NCI-H2107 treated with DMSO at 0.1 percent for 48 hours (cell line): Measurements from ENCODE around the gene TTC28.

Source experiments
- DNase-seq: peaks from one replicate; lab custom pipeline; 2025; ENCODE audit not compliant: unreplicated experiment; lab: John Stamatoyannopoulos, UW

The TTC28 gene

GRCh38 chr22:28413612-28414399 is 265.8 kb downstream of the TTC28 start:
- no peak for DNase-seq

- no peak for DNase-seq
Observed at GRCh38 chr22:28412109-28412508, 267.5 kb downstream of the TTC28 start.

- no peak for DNase-seq
Observed at GRCh38 chr22:28411125-28411524, 268.5 kb downstream of the TTC28 start.

DNA sequence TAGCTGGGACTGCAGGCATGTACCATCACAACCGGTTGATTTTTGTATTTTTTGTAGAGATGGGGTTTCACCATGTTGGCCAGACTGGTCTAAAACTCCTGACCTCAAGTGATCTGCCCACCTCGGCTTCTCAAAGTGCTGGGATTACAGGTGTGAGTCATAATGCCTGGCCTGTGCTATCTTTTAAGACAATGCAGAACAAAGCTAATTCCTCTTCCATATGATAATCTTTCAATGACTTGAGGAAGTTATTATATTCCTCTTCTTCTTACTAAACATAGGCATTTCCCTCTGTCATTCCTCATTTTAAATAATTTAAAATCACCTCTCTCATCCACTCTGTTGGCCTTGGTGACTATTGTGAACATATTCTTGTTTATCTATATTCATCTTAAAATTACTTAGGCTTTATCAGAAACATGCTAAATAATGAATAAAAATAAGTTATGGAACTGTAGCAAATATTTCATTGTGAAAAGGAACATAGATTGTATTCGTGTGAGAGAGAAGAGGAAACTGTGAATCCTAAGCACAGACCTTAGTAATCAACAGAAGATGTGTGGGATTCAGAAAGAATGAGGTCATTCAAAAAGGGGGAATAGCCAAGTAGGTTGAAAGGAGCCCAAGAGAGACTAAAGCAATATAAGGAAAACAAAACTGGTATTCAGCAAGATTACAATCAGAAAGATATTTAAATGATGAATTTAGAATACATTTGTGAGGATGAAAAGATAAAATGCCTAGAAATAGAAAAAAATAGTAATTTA is 269.4 kb downstream of the TTC28 start:
- no peak for DNase-seq

GRCh38 chr22:28408709-28409108 is 270.9 kb downstream of the TTC28 start:
- DNase-seq, result no peak

DNA sequence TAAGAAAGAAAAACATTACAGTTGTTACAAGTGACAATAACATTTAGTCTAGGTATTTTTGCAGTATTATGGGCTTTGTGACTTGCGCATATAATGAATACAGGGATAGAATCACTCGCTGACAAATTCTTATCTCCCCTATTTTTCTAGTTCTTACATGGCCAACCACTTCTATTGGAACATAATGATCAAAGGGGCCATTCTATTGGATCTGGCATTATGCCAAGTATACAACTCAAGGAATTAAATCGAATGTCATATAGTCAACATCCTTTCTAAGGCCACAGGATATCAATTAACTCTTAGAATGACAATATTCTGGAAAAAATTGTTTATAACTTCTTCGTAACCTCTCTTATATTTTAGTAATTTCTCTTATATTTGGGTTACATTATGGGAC is 272.0 kb downstream of the TTC28 start:
- DNase-seq, result no peak

- DNase-seq, result no peak
Observed at GRCh38 chr22:28406246-28406645, 273.4 kb downstream of the TTC28 start.

- no peak for DNase-seq
Observed at GRCh38 chr22:28405588-28405987, 274.1 kb downstream of the TTC28 start.

DNA sequence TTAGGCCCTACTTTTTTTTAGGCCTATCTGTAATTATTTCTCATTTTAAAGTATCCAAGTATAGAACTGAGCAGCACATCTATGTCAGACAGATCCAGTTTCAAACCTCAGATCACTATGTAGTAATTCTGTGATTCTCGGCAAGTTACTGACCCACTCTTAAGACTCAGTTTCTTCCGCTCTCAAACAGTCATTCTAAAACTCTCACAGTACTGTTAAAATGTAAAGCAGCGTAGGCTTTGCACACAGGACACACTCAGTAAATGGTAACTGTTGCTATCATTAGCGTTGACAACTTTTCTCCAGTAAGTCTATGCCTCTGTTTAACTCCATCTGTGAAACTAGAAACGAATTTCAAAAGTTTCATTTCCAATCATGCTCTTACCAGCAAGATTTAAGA is 277.1 kb downstream of the TTC28 start:
- no peak for DNase-seq

- DNase-seq, result peak; percentile 1
Observed at GRCh38 chr22:28402060-28402459, 277.6 kb downstream of the TTC28 start.

GRCh38 chr22:28398981-28399380 is 280.7 kb downstream of the TTC28 start:
- no peak for DNase-seq

DNA sequence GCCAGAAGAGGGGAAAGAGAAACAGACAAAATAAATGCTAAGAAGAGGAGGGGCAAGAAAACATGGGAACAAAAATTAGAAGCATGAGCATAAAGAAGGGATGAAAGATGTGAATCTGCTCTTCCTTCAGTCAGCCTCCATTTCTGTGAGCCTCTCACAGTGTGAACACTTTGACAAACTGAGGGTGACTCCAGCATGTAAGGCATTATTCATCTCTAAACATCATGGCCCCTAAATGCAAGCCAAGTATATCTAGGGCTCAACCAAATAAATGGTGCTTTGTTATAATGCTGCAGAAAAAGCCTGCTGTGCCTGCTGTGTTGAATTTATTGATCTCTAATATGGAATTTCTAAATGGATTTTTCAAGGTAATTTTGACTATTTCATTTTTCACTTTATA is 281.3 kb downstream of the TTC28 start:
- DNase-seq, result no peak

- no peak for DNase-seq
Observed at GRCh38 chr22:28397306-28397705, 282.3 kb downstream of the TTC28 start.

GRCh38 chr22:28395920-28396753 is 283.5 kb downstream of the TTC28 start:
- no peak for DNase-seq

DNA sequence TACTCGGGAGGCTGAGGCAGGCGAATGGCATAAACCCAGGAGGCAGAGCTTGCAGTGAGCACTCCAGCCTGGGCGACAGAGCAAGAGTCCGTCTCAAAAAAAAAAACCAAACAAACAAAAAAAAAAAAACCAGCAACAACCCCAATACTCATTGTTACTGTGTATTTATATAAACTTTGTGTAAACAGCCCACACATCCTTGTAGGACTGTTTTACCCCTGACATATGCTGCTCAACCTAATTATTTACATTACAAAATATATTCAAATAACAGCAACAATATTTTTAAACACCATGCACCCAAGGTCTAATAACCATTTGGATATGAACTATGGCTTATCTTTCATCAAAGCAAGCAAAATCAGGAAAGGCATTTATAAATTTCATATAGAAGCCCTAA is 284.1 kb downstream of the TTC28 start:
- DNase-seq, result no peak

DNA sequence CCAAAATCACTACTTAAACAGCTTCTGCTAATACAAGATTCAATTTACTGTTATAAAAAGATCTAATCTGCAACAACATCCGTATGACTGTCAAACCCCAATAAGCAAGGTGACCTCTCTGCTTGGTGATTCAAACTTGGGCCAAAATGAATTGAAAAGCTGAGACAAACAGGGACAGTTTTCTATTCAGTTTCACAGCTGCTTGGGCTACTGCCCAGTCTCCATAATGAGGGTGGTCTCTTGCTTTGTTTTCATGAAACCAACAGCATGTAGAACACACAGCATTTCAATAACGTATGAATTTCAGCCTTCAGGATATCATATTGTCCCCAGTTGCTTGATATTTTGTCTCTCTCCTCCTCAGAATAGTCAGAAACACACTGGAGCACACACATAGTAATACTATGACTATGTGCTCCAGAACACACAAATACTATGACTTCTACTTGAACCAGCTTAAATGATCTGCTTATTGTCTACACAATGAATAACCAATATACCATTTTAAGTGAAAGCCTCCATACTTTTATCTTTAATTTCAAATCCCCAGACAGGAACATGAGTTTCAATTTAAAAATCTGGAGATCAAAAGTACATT is 285.0 kb downstream of the TTC28 start:
- DNase-seq, result no peak

GRCh38 chr22:28381429-28382167 is 298.0 kb downstream of the TTC28 start:
- DNase-seq, result no peak

DNA sequence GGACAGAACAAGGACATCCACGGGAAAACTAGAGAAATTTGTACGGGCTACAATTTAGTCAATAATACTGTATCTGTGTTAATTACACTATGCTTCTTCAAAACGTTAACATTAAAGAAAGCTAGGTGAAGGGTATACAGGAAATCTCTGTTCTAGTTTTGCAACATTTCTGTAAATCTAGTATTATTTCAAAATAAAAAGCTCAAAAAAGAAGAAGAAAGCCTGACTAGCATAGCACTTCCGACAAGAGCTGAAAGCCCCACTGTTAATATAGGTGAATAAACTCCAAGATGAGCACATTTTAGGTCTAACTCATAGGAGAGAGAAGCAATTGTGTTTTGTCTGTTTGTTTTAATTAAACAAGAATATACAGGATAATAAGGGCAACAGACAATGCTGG is 299.7 kb downstream of the TTC28 start:
- DNase-seq, result no peak

- no peak for DNase-seq
Observed at GRCh38 chr22:28379075-28379779, 300.4 kb downstream of the TTC28 start.
